Glutamatergic neuron (in vitro differentiated cells): ENCODE measurements around the gene EPB41. TPM values are rescaled to one million over a fixed set of nuclear protein-coding genes. Genes with fewer than 3 reads are reported as not detected.

Experiments used
- DNase-seq: peaks from one replicate; pipeline ENCODE4 v3.0.0; 2022
- H3K27ac Mint-ChIP-seq: one replicate; pipeline ENCODE4 v1.8.0; 2020; ENCODE audit warnings: mild to moderate bottlenecking, mixed read lengths, inconsistent platforms; ENCODE audit not compliant: unreplicated experiment
- H3K27me3 Mint-ChIP-seq: one replicate; pipeline ENCODE4 v1.8.0; 2020; ENCODE audit warnings: mild to moderate bottlenecking, moderate library complexity, mixed read lengths, inconsistent platforms; ENCODE audit not compliant: unreplicated experiment
- H3K36me3 Mint-ChIP-seq: one replicate; pipeline ENCODE4 v1.8.0; 2020; ENCODE audit warnings: mild to moderate bottlenecking, mixed read lengths, inconsistent platforms; ENCODE audit not compliant: unreplicated experiment
- H3K4me1 Mint-ChIP-seq: one replicate; pipeline ENCODE4 v1.8.0; 2020; ENCODE audit warnings: mild to moderate bottlenecking, low read depth, mixed read lengths, inconsistent platforms; ENCODE audit not compliant: unreplicated experiment
- H3K4me3 Mint-ChIP-seq: one replicate; pipeline ENCODE4 v1.8.0; 2020; ENCODE audit warnings: mild to moderate bottlenecking, mixed read lengths, inconsistent platforms; ENCODE audit not compliant: unreplicated experiment
- H3K9me3 Mint-ChIP-seq: one replicate; pipeline ENCODE4 v1.8.0; 2020; ENCODE audit warnings: mild to moderate bottlenecking, moderate library complexity, mixed read lengths, inconsistent platforms; ENCODE audit not compliant: unreplicated experiment
- CTCF ChIP-seq: fragments of 200-600 bp; sonication (generic); IDR thresholded peaks from one replicate; pipeline ENCODE4 v1.5.0; 2021; ENCODE audit not compliant: partially characterized antibody, unreplicated experiment
- total RNA-seq: library from RNA; stranded (reverse); fragmentation: NEBNext Ultra II Directional; extraction: Animal tissue kit (Norgen Biotek cat#: 25700); gene quantifications from one replicate; pipeline ENCODE4 v1.2.1, GENCODE V29; 2021; ENCODE audit not compliant: unreplicated experiment

EPB41 gene
- total RNA-seq, 1 donor from 2014 or later = 213 TPM

- H3K4me3 Mint-ChIP-seq = peak overlapping the region; percentile 83
- H3K27me3 Mint-ChIP-seq = peaks cover 2% of the 10 kb centered on the region
- peaks cover 8% of the 10 kb centered on the region for H3K9me3 Mint-ChIP-seq
- no peaks in the 10 kb centered on the region for H3K36me3 Mint-ChIP-seq
- H3K4me1 Mint-ChIP-seq = peaks cover 36% of the 10 kb centered on the region
- TF ChIP-seq CTCF = no peak
- no peak for DNase-seq
- H3K27ac Mint-ChIP-seq = peak overlapping the region; percentile 79
Measured at GRCh38 chr1:28926629-28927265, 12.4 kb downstream of the EPB41 start.

- peaks cover 2% of the 10 kb centered on the region for H3K27me3 Mint-ChIP-seq
- H3K9me3 Mint-ChIP-seq = peaks cover 8% of the 10 kb centered on the region
- H3K4me3 Mint-ChIP-seq = peak overlapping the region; percentile 83
- no peak for TF ChIP-seq CTCF
- no peak for DNase-seq
- no peaks in the 10 kb centered on the region for H3K36me3 Mint-ChIP-seq
- peak overlapping the region; percentile 89 for H3K27ac Mint-ChIP-seq
- peaks cover 36% of the 10 kb centered on the region for H3K4me1 Mint-ChIP-seq
Measured at GRCh38 chr1:28927266-28927647, 12.9 kb downstream of the EPB41 start.

GRCh38 chr1:28927648-28928313, 13.4 kb downstream of the EPB41 start:
- Mint-ChIP-seq H3K27ac (peak overlapping the region; percentile 89), H3K9me3 (peaks cover 8% of the 10 kb centered on the region), H3K36me3 (no peaks in the 10 kb centered on the region), H3K4me3 (peak overlapping the region; percentile 83), H3K27me3 (peaks cover 2% of the 10 kb centered on the region), H3K4me1 (peaks cover 41% of the 10 kb centered on the region)
- no peak for TF ChIP-seq CTCF
- no peak for DNase-seq

- Mint-ChIP-seq H3K4me3 (peak overlapping the region; percentile 83), H3K27me3 (peaks cover 2% of the 10 kb centered on the region), H3K36me3 (no peaks in the 10 kb centered on the region), H3K4me1 (peaks cover 43% of the 10 kb centered on the region), H3K27ac (peak overlapping the region; percentile 89), H3K9me3 (peaks cover 8% of the 10 kb centered on the region)
- TF ChIP-seq CTCF = no peak
- no peak for DNase-seq
Measured at GRCh38 chr1:28928314-28928941, 14.1 kb downstream of the EPB41 start.

GRCh38 chr1:28933277-28933676, 18.9 kb downstream of the EPB41 start:
- no peaks in the 10 kb centered on the region for H3K36me3 Mint-ChIP-seq
- H3K4me3 Mint-ChIP-seq = no peak overlapping the region
- H3K27ac Mint-ChIP-seq = no peak overlapping the region
- no peak for TF ChIP-seq CTCF
- no peaks in the 10 kb centered on the region for H3K9me3 Mint-ChIP-seq
- H3K27me3 Mint-ChIP-seq = no peaks in the 10 kb centered on the region
- H3K4me1 Mint-ChIP-seq = peaks cover 27% of the 10 kb centered on the region
- no peak for DNase-seq
